ENCODE measurements around the gene GUCA2A. TPM values are rescaled to one million over a fixed set of nuclear protein-coding genes. Genes with fewer than 3 reads are reported as not detected.

Gene GUCA2A
- total RNA-seq, 2 experiments from 2014 or later, result not detected

DNA sequence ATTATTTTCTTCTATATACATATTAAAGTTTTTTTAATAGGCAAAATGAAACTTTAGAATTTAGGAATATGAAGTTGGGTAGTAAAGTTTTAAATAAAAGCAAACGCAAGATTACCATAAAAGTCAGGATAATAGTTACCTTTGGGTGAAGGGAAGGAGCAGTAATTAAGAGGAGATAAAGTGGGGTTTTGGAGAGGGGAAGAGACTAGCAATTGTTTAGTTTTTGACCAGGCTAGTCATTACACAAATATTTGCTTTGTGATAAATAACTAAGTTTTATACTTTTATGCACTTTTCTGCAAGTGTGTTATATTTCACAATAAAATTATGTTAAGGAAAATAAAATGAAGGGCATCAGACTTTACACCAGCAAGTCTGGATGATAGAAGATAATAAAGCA is 39.0 kb downstream of the GUCA2A start:
- POLR2A ChIA-PET, result no interaction called here
- no peaks in the 10 kb centered on the region for H3K9me3 Mint-ChIP-seq
- H3K27ac Mint-ChIP-seq, result no peak overlapping the region
- no peak for ATAC-seq (ENCODE audit: low read depth)
- peaks cover 29% of the 10 kb centered on the region for H3K27me3 Mint-ChIP-seq
- no peaks in the 10 kb centered on the region for H3K4me1 Mint-ChIP-seq
- H3K4me3 Mint-ChIP-seq, result no peak overlapping the region
- DNase-seq, result no peak
- no peaks in the 10 kb centered on the region for H3K36me3 Mint-ChIP-seq

- no peak overlapping the region for H3K27ac Mint-ChIP-seq
- peaks cover 21% of the 10 kb centered on the region for H3K27me3 Mint-ChIP-seq
- no peaks in the 10 kb centered on the region for H3K4me1 Mint-ChIP-seq
- POLR2A ChIA-PET, result no interaction called here
- ATAC-seq (ENCODE audit: low read depth) (no peak), DNase-seq (no peak)
- no peak overlapping the region for H3K4me3 Mint-ChIP-seq
- no peaks in the 10 kb centered on the region for H3K9me3 Mint-ChIP-seq
- no peaks in the 10 kb centered on the region for H3K36me3 Mint-ChIP-seq
Observed at GRCh38 chr1:42122408-42122807, 42.1 kb downstream of the GUCA2A start.

- Mint-ChIP-seq H3K4me3 (no peak overlapping the region), H3K27ac (no peak overlapping the region), H3K36me3 (no peaks in the 10 kb centered on the region), H3K27me3 (peaks cover 29% of the 10 kb centered on the region), H3K9me3 (no peaks in the 10 kb centered on the region), H3K4me1 (no peaks in the 10 kb centered on the region)
- ATAC-seq (ENCODE audit: low read depth) (no peak), DNase-seq (no peak)
- POLR2A ChIA-PET, result no interaction called here
Observed at GRCh38 chr1:42118125-42118524, 46.4 kb downstream of the GUCA2A start.

- Mint-ChIP-seq H3K27me3 (peaks cover 27% of the 10 kb centered on the region), H3K4me1 (no peaks in the 10 kb centered on the region), H3K36me3 (no peaks in the 10 kb centered on the region), H3K27ac (no peak overlapping the region), H3K4me3 (no peak overlapping the region), H3K9me3 (no peaks in the 10 kb centered on the region)
- ATAC-seq (ENCODE audit: low read depth) (no peak), DNase-seq (no peak)
- POLR2A ChIA-PET, result no interaction called here
Observed at GRCh38 chr1:42117214-42117613, 47.3 kb downstream of the GUCA2A start.

- H3K27ac Mint-ChIP-seq, result no peak overlapping the region
- H3K9me3 Mint-ChIP-seq, result no peaks in the 10 kb centered on the region
- no peaks in the 10 kb centered on the region for H3K4me1 Mint-ChIP-seq
- H3K36me3 Mint-ChIP-seq, result no peaks in the 10 kb centered on the region
- no peak for DNase-seq
- H3K27me3 Mint-ChIP-seq, result peaks cover 26% of the 10 kb centered on the region
- ATAC-seq (ENCODE audit: low read depth), result no peak
- no peak overlapping the region for H3K4me3 Mint-ChIP-seq
- POLR2A ChIA-PET, result no interaction called here
Observed at GRCh38 chr1:42114229-42114628, 50.3 kb downstream of the GUCA2A start.

Other genes with a start within 250 kb of the GUCA2A start
- gene HIVEP3, start 245.8 kb downstream of the GUCA2A start, total RNA-seq, result 10 to 100 TPM; 10.1 to 10.7 TPM
- not detected for gene GUCA2B, start 11.3 kb downstream of the GUCA2A start, total RNA-seq
- gene FOXJ3, start 170.5 kb upstream of the GUCA2A start, total RNA-seq, result 10 to 100 TPM; 59.1 to 61.1 TPM
- 1 to 10 TPM; 3.6 to 3.7 TPM for gene RIMKLA, start 216.0 kb upstream of the GUCA2A start, total RNA-seq